HFFc6 (cell line): ENCODE measurements around the gene S100PBP. TPM values are rescaled to one million over a fixed set of nuclear protein-coding genes. Genes with fewer than 3 reads are reported as not detected.
"Not testable (repeated sequence)": the region's sequence is repeated elsewhere in the genome, so short reads cannot be mapped to it uniquely, and the experiment has no call there.

ENCODE experiments used
- DNase-seq: peaks from one replicate; pipeline ENCODE4 v3.0.0-alpha.2; 2018
- H3K27ac Mint-ChIP-seq: 2 replicates; pipeline ENCODE4 v1.8.0; 2020; ENCODE audit warnings: mild to moderate bottlenecking, mixed read lengths
- H3K27me3 Mint-ChIP-seq: 2 replicates; pipeline ENCODE4 v1.8.0; 2021; ENCODE audit warnings: mild to moderate bottlenecking, moderate library complexity, mixed read lengths; ENCODE audit not compliant: insufficient read depth
- H3K36me3 Mint-ChIP-seq: 2 replicates; pipeline ENCODE4 v1.8.0; 2021; ENCODE audit warnings: low read depth, mixed read lengths
- H3K4me1 Mint-ChIP-seq: 2 replicates; pipeline ENCODE4 v1.8.0; 2020; ENCODE audit warnings: low read depth, mixed read lengths
- H3K4me3 Mint-ChIP-seq: 2 replicates; pipeline ENCODE4 v1.8.0; 2020; ENCODE audit warnings: mild to moderate bottlenecking, moderate library complexity, mixed read lengths
- H3K9me3 Mint-ChIP-seq: 2 replicates; pipeline ENCODE4 v1.8.0; 2020; ENCODE audit warnings: mild to moderate bottlenecking, mixed read lengths
- total RNA-seq, 6 experiments: library from RNA; stranded (reverse); fragmentation: NEBNext Ultra II Directional; extraction: Animal tissue kit (Norgen Biotek cat#: 25700); gene quantifications; 2 replicates in 1 of 6; 3 replicates in 5 of 6; pipeline ENCODE4 v1.2.3, GENCODE V29; 2021
- TF ChIP-seq, protein P1 (sequence below): fragments of 200-600 bp; sonication (generic); IDR thresholded peaks from 2 replicates; pipeline ENCODE4 v1.5.0; 2021; ENCODE audit warnings: antibody characterized with exemption, mild to moderate bottlenecking

The S100PBP gene
- total RNA-seq, 6 experiments from 2014 or later: 20.0 to 24.9 (median 21.6) TPM

DNA sequence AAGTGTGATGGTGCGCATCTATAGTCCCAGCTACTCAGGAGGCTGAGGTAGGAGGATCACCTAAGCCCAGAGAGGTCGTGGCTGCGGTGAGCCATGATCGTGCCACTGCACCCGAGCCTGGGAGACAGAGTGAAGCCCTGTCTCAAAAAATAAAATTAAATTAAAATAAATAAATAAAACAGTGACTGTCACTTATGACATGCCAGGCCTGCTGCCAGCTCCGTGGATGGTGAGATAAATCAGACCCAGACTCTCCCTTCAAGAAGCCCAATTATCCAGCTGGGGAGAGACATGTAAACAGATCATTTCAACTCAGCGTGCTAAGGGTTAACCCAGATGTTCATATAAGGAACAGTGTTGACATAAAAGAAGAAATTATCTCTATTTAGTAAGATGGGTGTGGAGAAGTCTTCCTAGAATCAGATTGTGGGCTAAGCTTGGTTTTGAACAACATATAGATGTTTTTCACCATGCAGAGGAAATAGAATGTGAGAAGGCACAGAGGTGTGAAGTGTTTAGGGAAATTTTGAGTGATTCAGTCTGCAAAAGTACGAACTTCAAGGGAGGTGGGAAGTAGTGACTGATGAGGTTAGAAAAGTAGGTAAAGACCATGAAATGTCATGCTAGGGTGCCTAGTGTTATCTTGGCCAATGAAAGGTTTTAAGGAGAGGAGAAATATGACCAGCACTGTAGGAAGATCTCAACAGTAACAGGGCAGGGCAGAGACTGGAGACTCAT lies 18.6 kb upstream of the S100PBP start:
- peaks cover 63% of the 10 kb centered on the region for H3K4me1 Mint-ChIP-seq
- peak overlapping the region; percentile 71 for H3K4me3 Mint-ChIP-seq
- H3K27me3 Mint-ChIP-seq: no peaks in the 10 kb centered on the region
- H3K27ac Mint-ChIP-seq: peak overlapping the region; percentile 78
- DNase-seq: no peak
- TF ChIP-seq, protein P1, sequence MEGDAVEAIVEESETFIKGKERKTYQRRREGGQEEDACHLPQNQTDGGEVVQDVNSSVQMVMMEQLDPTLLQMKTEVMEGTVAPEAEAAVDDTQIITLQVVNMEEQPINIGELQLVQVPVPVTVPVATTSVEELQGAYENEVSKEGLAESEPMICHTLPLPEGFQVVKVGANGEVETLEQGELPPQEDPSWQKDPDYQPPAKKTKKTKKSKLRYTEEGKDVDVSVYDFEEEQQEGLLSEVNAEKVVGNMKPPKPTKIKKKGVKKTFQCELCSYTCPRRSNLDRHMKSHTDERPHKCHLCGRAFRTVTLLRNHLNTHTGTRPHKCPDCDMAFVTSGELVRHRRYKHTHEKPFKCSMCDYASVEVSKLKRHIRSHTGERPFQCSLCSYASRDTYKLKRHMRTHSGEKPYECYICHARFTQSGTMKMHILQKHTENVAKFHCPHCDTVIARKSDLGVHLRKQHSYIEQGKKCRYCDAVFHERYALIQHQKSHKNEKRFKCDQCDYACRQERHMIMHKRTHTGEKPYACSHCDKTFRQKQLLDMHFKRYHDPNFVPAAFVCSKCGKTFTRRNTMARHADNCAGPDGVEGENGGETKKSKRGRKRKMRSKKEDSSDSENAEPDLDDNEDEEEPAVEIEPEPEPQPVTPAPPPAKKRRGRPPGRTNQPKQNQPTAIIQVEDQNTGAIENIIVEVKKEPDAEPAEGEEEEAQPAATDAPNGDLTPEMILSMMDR: no peak
- no peaks in the 10 kb centered on the region for H3K9me3 Mint-ChIP-seq
- H3K36me3 Mint-ChIP-seq: peaks cover 36% of the 10 kb centered on the region

DNA sequence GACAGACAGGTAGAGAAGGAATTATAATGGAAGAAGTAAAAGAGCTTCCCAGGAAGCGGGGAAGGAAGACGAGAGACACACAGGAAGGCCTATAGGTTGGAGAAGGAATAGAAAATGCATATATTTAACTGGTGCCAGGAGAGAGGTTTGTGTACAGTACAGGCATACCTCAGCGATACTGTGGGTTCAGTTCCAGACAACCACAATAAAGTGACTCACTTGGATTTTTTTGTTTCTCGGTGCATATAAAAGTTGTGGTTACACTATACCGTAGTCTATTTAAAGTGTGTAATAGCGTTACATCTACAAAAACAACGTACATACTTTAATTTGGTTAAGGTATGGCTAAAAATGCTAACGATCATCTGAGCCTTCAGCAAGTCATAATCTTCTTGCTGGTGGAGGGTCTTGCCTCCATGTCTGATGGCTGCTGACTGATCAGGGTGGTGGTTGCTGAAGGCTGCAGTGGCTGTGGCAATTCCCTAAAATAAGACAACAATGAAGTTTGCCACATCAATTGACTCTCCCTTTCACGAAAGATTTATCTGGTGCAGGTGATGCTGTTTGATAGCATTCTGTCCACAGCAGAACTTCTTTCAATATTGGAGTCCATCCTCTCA lies 16.2 kb upstream of the S100PBP start:
- Mint-ChIP-seq H3K4me1 (peaks cover 50% of the 10 kb centered on the region), H3K9me3 (no peaks in the 10 kb centered on the region), H3K4me3 (peak overlapping the region; percentile 45), H3K36me3 (peaks cover 35% of the 10 kb centered on the region), H3K27ac (peak overlapping the region; percentile 68), H3K27me3 (no peaks in the 10 kb centered on the region)
- TF ChIP-seq, protein P1: no peak
- peak; percentile 87 for DNase-seq

DNA sequence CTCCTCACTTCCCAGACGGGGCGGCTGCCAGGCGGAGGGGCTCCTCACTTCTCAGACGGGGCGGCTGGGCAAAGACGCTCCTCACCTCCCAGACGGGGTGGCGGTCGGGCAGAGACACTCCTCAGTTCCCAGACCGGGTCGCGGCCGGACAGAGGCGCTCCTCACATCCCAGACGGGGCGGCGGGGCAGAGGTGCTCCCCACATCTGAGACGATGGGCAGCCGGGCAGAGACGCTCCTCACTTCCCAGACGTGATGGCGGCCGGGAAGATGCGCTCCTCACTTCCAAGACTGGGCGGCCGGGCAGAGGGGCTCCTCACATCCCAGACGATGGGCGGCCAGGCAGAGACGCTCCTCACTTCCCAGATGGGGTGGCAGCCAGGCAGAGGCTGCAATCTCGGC lies 13.0 kb upstream of the S100PBP start:
- not testable (repeated sequence) for H3K4me3 Mint-ChIP-seq, H3K9me3 Mint-ChIP-seq, DNase-seq, H3K27ac Mint-ChIP-seq, H3K27me3 Mint-ChIP-seq
- peaks cover 41% of the 10 kb centered on the region for H3K36me3 Mint-ChIP-seq
- peaks cover 25% of the 10 kb centered on the region for H3K4me1 Mint-ChIP-seq

DNA sequence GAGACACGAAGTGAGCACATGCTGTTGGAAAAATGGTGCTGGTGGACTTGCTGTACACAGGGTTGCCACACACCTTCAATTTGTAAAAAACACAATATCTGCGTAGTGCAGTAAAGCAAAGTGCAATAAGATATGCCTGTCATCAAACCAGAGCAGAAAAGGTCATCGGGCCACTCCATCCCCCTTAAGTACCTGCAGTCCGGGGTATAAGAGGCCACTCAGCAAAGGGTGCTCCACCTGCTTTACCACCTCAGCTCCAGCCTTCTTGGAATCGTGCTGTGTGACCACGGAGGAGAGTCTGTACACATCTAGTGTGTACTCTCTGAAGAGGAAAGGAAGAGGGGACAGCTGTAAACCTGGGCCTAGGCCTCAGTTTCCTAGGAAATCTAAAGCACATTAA lies 11.2 kb upstream of the S100PBP start:
- Mint-ChIP-seq H3K4me3 (no peak overlapping the region), H3K4me1 (peaks cover 14% of the 10 kb centered on the region), H3K36me3 (peaks cover 47% of the 10 kb centered on the region), H3K9me3 (no peaks in the 10 kb centered on the region), H3K27ac (no peak overlapping the region), H3K27me3 (no peaks in the 10 kb centered on the region; the same call in 1 of the 2 replicates)
- no peak for DNase-seq
- TF ChIP-seq, protein P1: no peak

DNA sequence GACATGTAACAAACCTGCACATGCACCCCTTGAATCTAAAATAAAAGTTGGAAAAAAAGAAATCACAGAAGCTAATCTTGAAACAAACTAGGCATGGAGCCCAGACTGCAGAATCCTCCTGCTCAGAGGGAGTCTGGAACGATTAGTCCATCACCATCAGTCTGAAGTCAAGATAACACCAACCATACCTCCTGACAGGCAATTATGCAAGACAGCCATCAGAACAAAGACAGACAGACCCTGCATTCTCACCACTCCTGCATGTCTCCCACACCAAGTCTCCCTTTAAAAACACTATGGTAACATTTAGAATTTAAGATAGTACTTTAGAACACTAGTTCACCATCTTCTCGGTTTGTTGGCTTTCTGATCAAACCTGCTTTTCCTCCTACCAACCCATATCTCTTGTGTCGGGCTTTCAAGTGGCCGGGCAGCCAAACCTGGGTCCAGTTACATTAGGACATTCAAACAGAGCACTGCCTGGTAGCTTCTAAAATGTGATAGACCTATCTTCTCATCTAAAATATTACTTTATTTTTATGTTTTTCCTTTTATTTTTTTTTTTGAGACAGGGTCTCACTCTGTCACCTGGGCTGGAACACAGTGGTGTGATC lies 10.4 kb upstream of the S100PBP start:
- Mint-ChIP-seq H3K4me1 (peaks cover 7% of the 10 kb centered on the region), H3K4me3 (no peak overlapping the region), H3K27me3 (no peaks in the 10 kb centered on the region; the same call in 1 of the 2 replicates), H3K36me3 (peaks cover 46% of the 10 kb centered on the region), H3K27ac (no peak overlapping the region), H3K9me3 (no peaks in the 10 kb centered on the region)
- TF ChIP-seq, protein P1: no peak
- no peak for DNase-seq

DNA sequence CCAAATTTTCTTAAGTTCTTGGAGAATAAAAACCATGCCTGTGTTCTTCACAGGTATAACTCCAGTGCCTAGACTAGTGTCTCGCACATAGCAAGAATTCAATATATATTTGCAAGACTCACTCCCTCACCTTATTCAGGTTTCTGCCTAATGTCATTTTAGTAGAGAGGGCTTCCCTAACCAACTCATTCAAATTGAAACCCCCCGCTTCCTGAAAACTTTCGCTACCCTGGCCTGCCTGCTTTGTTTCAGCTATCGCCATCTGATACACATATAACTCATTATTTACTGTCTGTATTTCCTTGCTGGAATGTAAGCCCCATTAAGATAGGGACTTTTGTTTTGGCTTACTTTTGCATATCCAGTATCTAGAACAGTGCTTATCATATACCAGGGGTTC lies 8.9 kb upstream of the S100PBP start:
- H3K4me3 Mint-ChIP-seq: no peak overlapping the region
- DNase-seq: no peak
- peaks cover 8% of the 10 kb centered on the region for H3K4me1 Mint-ChIP-seq
- no peaks in the 10 kb centered on the region for H3K9me3 Mint-ChIP-seq
- H3K27me3 Mint-ChIP-seq: no peaks in the 10 kb centered on the region; the same call in 1 of the 2 replicates
- TF ChIP-seq, protein P1: no peak
- H3K36me3 Mint-ChIP-seq: peaks cover 48% of the 10 kb centered on the region
- no peak overlapping the region for H3K27ac Mint-ChIP-seq
